ENCODE data around the gene TNNC1.

DNA sequence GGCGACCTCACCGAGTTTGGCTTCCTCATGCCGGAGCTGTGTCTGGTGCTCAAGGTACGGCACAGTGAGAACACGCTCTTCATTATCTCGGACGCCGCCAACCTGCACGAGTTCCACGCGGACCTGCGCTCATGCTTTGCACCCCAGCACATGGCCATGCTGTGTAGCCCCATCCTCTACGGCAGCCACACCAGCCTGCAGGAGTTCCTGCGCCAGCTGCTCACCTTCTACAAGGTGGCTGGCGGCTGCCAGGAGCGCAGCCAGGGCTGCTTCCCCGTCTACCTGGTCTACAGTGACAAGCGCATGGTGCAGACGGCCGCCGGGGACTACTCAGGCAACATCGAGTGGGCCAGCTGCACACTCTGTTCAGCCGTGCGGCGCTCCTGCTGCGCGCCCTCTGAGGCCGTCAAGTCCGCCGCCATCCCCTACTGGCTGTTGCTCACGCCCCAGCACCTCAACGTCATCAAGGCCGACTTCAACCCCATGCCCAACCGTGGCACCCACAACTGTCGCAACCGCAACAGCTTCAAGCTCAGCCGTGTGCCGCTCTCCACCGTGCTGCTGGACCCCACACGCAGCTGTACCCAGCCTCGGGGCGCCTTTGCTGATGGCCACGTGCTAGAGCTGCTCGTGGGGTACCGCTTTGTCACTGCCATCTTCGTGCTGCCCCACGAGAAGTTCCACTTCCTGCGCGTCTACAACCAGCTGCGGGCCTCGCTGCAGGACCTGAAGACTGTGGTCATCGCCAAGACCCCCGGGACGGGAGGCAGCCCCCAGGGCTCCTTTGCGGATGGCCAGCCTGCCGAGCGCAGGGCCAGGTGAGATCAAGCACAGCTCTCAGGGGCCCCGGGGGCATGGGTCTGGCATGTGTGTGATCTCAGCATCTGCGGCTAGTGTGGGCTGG lies 34.2 kb upstream of the TNNC1 start:
- TF ChIP-seq RXRA (IDR thresholded peaks at IDR 0.05): no peak
- no peak for TF ChIP-seq JUND (IDR thresholded peaks at IDR 0.05)
- TF ChIP-seq, protein P1, sequence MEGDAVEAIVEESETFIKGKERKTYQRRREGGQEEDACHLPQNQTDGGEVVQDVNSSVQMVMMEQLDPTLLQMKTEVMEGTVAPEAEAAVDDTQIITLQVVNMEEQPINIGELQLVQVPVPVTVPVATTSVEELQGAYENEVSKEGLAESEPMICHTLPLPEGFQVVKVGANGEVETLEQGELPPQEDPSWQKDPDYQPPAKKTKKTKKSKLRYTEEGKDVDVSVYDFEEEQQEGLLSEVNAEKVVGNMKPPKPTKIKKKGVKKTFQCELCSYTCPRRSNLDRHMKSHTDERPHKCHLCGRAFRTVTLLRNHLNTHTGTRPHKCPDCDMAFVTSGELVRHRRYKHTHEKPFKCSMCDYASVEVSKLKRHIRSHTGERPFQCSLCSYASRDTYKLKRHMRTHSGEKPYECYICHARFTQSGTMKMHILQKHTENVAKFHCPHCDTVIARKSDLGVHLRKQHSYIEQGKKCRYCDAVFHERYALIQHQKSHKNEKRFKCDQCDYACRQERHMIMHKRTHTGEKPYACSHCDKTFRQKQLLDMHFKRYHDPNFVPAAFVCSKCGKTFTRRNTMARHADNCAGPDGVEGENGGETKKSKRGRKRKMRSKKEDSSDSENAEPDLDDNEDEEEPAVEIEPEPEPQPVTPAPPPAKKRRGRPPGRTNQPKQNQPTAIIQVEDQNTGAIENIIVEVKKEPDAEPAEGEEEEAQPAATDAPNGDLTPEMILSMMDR (IDR thresholded peaks at IDR 0.05; ENCODE audit: low read depth, low read length, missing input control): no peak
- no peak for TF ChIP-seq TAF1 (conservative IDR thresholded peaks at IDR 0.05)
- TF ChIP-seq GABPA (IDR thresholded peaks at IDR 0.05 in 1 of 2, conservative IDR thresholded peaks at IDR 0.05 in 1 of 2): no peak
- no peak for TF ChIP-seq YY1 (IDR thresholded peaks at IDR 0.05)
- no peak for TF ChIP-seq EGR1 (IDR thresholded peaks at IDR 0.05; ENCODE audit: low read depth in 2 of 2)
- TF ChIP-seq, protein P2, sequence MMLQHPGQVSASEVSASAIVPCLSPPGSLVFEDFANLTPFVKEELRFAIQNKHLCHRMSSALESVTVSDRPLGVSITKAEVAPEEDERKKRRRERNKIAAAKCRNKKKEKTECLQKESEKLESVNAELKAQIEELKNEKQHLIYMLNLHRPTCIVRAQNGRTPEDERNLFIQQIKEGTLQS (IDR thresholded peaks at IDR 0.05): no peak
- TF ChIP-seq RAD21 (IDR thresholded peaks at IDR 0.05): no peak
- TF ChIP-seq, protein P3, sequence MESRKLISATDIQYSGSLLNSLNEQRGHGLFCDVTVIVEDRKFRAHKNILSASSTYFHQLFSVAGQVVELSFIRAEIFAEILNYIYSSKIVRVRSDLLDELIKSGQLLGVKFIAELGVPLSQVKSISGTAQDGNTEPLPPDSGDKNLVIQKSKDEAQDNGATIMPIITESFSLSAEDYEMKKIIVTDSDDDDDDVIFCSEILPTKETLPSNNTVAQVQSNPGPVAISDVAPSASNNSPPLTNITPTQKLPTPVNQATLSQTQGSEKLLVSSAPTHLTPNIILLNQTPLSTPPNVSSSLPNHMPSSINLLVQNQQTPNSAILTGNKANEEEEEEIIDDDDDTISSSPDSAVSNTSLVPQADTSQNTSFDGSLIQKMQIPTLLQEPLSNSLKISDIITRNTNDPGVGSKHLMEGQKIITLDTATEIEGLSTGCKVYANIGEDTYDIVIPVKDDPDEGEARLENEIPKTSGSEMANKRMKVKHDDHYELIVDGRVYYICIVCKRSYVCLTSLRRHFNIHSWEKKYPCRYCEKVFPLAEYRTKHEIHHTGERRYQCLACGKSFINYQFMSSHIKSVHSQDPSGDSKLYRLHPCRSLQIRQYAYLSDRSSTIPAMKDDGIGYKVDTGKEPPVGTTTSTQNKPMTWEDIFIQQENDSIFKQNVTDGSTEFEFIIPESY (IDR thresholded peaks at IDR 0.05): no peak
- no peak for TF ChIP-seq SP1 (IDR thresholded peaks at IDR 0.05)
- no peak for TF ChIP-seq FOXA1 (IDR thresholded peaks at IDR 0.05)

Measured in liver (tissue), 3 donors.